Lower leg skin (tissue), 4 donors: Measurements from ENCODE around the gene MAPK8IP3. TPM values are rescaled to one million over a fixed set of nuclear protein-coding genes. Genes with fewer than 3 reads are reported as not detected.

Experiments used
- DNase-seq, 2 donors: peaks; one replicate each; pipeline ENCODE4 v3.0.0-alpha.2; 2019; ENCODE audit warnings: low spot score in 2 of 2
- H3K4me3 ChIP-seq: fragments of 200-600 bp; sonication (generic); 2 replicates; pipeline ENCODE4 v1.5.1; 2017; ENCODE audit warnings: mild to moderate bottlenecking, low read depth; ENCODE audit not compliant: poor library complexity, severe bottlenecking
- POLR2A ChIP-seq, 2 donors: fragments of 450-650 bp; IDR thresholded peaks; one replicate each; pipeline ENCODE4 v1.6.1; 2016 to 2017; ENCODE audit warnings: antibody characterized with exemption in 2 of 2, mild to moderate bottlenecking in 1 of 2, moderate library complexity in 1 of 2
- WGBS, 2 donors: methylation state at CpG; one replicate each; pipeline ENCODE4 v1.1.5; 2018; 5-methylcytosine and 5-hydroxymethylcytosine counted together
- intact Hi-C: fragments of 100-400 bp; cut with DNase I; formaldehyde crosslinking; loops from one replicate; pipeline ENCODE4 v1.15.0; 2023; ENCODE audit warnings: low total_unique reads
- total RNA-seq, 4 donors: library from RNA; depleted of rRNA; stranded (reverse); fragments of >200 nt; gene quantifications; one replicate each; pipeline ENCODE4 v1.1.0, GENCODE V29; 2016
- TF ChIP-seq, protein P1 (sequence below), 3 donors: fragments of 450-650 bp; IDR thresholded peaks; one replicate each; pipeline ENCODE4 v1.5.1; 2016; ENCODE audit warnings: antibody characterized with exemption in 3 of 3, mild to moderate bottlenecking in 3 of 3, moderate library complexity in 2 of 3

Gene MAPK8IP3
- total RNA-seq, 4 donors from 2014 or later, result 59.9 to 95.8 (median 62.9) TPM

DNA sequence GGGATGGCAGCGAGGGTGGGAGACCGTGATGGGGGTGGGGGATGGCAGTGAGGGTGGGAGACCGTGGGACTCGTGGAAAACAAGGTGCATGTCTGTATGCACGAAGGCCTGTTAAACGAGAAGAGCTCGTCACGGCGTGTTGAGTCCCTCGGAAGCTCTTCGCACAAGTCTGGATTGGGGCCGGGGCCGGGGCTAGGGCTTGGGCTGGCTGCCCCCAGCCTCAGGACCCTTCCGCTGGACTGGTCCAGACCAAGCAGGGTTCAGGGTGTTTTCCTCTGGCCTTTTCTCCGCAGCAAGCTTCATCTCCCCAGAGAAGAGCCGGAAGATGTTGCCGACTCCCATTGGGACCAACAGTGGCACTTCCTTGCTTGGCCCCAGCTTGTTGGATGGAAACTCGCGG lies 35.6 kb upstream of the MAPK8IP3 start:
- H3K4me3 ChIP-seq, result no peak overlapping the region
- no peak for DNase-seq
- TF ChIP-seq, protein P1, sequence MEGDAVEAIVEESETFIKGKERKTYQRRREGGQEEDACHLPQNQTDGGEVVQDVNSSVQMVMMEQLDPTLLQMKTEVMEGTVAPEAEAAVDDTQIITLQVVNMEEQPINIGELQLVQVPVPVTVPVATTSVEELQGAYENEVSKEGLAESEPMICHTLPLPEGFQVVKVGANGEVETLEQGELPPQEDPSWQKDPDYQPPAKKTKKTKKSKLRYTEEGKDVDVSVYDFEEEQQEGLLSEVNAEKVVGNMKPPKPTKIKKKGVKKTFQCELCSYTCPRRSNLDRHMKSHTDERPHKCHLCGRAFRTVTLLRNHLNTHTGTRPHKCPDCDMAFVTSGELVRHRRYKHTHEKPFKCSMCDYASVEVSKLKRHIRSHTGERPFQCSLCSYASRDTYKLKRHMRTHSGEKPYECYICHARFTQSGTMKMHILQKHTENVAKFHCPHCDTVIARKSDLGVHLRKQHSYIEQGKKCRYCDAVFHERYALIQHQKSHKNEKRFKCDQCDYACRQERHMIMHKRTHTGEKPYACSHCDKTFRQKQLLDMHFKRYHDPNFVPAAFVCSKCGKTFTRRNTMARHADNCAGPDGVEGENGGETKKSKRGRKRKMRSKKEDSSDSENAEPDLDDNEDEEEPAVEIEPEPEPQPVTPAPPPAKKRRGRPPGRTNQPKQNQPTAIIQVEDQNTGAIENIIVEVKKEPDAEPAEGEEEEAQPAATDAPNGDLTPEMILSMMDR (IDR thresholded peaks at IDR 0.05), result no peak
- TF ChIP-seq POLR2A (IDR thresholded peaks at IDR 0.05), result no peak
- WGBS, 2 donors, result 92 to 97% methylated on average over 19 of the region's 19 CpGs
- intact Hi-C loops, result no loop called here

DNA sequence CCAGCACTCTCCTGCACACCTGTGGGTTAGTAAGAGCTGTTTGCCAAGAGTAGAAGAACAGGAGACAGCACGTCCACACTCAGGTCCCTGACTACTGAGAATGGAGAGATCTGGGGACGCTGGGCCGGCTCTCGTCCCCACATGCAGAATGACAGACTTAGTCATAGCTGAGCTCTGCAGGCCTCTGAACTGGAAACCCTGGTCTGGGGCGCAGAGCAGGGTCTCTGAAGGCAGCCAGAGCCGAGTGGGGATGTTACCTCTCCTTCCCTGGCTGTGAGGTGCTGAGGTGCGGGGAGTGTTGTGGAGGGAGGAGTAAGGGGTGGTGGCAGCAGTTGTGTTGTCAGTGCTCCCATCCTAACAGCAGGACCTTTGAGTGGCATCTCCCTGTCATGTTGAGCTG lies 35.1 kb upstream of the MAPK8IP3 start:
- intact Hi-C loops, result no loop called here
- DNase-seq, result no peak
- H3K4me3 ChIP-seq, result no peak overlapping the region
- TF ChIP-seq, protein P1 (IDR thresholded peaks at IDR 0.05), result no peak
- no peak for TF ChIP-seq POLR2A (IDR thresholded peaks at IDR 0.05)
- WGBS, 2 donors, result 88 to 96% methylated on average over 6 to 7 of the region's 7 CpGs

DNA sequence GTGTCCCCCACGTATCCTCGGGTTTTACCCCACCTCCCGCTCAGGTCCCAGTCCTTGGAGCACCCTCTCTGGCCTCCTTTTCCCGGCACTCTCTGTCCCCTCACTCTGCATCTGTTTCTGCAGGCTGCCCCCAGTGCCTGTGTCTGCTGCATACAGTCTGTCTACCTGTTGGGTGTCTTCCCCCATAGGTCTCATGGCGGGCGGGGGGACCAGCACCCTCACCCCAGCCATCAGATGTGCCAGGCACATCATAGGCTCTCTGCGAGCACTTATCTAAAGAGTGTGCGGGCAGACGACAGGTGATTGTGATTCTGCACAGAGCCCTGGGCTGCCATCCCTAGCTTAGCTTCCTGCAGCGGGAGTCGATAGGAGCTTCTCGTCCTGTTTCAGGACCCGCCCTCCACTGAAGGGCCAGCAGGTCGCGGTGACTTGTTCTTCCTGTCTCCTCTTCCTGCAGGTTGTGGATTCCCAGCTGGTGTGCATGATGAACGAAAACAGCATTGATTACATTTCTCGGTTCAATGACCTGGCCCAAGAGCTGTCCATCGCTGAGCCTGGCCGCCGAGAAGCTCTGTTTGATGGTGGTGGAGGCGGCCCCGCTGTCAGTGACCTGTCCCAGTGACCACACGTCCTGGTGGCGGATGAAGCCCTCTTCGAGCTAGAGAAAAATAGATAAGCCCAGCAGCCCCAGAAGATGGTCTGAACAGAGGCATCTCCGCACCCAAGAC lies 32.4 kb upstream of the MAPK8IP3 start:
- no peak overlapping the region for H3K4me3 ChIP-seq
- TF ChIP-seq, protein P1 (IDR thresholded peaks at IDR 0.05), result no peak
- no peak for TF ChIP-seq POLR2A (IDR thresholded peaks at IDR 0.05)
- WGBS, 2 donors, result 93 to 95% methylated on average over 25 to 26 of the region's 26 CpGs
- intact Hi-C loops, result no loop called here
- no peak for DNase-seq

DNA sequence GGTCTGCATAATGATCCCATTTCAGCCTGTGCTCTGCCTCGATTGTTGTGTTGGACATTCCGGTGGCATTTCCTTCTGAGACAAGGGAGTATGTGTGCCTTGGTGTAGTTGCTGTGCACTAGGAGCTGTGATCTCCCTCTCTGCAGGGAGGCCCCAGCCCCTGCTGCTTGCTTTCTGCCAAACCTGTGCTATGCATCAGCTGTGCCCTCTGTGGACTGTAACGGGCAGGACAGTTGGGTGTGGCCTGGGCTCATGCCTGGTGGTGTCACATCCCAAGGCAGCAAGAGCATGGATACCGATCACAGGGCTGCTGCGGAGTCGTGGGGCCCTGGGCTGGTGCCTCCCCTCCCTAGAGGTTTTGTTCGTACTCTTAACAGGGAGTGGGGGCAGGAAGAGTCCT lies 31.7 kb upstream of the MAPK8IP3 start:
- no peak for TF ChIP-seq POLR2A (IDR thresholded peaks at IDR 0.05)
- WGBS, 2 donors, result 83 to 88% methylated on average over 7 of the region's 7 CpGs
- intact Hi-C loops, result no loop called here
- no peak for DNase-seq
- no peak overlapping the region for H3K4me3 ChIP-seq

DNA sequence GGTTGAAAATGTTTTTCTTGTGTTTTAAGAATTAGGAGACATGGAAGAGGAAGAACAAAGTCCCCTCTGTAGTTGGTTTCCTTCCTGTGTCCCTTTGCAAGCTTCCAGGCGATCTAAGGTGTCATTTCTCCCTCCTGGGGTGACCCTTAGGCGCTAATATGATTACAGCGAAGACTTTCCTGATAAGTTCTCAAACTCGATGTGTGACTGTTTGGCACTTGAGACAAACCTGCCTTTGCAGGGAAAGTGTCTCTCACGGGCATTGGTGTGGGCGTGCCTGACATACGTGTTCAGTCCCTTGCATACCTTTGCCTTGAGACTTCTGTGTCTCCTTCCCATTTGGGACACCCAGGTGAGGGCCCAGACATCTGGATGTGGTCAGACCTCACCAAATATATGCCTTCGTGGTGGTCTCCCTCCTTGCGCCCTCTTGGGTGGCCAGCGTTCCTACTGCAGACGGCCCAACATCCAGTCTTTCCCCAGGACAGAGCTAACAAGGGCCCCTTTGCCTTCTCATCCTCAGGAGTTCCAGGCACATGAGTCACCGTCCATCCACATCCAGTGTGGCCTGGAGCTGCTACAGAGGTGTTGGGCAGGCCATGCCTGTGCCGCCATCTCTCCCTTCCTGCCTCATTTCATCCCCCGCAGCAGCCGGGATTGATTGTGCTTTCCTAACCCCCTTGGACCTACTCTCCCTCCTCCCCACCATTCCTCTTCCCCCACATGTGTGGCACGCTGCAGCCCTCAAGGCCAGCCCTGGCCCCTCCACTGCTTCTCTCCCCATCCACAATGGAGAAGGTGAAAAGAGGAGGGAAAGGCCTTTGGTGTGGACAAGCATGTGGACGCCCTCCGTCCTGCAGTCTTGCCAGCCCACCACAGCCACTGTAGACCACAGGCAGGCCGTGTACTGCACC lies 31.0 kb upstream of the MAPK8IP3 start:
- 90 to 92% methylated on average over 19 of the region's 19 CpGs for WGBS, 2 donors
- H3K4me3 ChIP-seq, result no peak overlapping the region
- TF ChIP-seq, protein P1 (IDR thresholded peaks at IDR 0.05), result no peak
- TF ChIP-seq POLR2A (IDR thresholded peaks at IDR 0.05), result no peak
- no peak for DNase-seq
- intact Hi-C loops, result no loop called here

DNA sequence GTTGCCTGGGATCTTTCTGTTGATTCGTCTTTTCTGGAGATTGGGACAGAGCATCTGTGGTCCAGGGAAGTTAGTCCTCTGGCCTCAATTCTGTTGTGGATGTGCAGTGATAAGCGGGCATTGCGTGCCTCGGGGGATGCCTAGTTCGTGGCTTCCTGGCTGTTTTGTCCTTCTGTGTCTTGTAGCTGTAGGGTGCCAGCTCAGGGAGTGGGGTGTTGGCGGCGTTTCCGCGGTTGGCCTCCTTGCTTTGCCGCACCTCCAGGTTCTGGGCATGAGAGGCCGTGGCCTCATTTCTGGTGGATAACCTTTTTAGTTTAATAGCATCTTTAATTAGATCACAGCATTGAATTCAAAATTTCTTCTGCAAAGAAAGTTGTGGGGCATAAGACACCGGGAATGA lies 29.3 kb upstream of the MAPK8IP3 start:
- no peak overlapping the region for H3K4me3 ChIP-seq
- DNase-seq, result no peak
- intact Hi-C loops, result no loop called here
- 79 to 88% methylated on average over 12 of the region's 12 CpGs for WGBS, 2 donors
- TF ChIP-seq, protein P1 (IDR thresholded peaks at IDR 0.05), result no peak
- no peak for TF ChIP-seq POLR2A (IDR thresholded peaks at IDR 0.05)
